HepG2 (cell line): ENCODE data around the gene ACBD6. TPM values are rescaled to one million over a fixed set of nuclear protein-coding genes. Genes with fewer than 3 reads are reported as not detected.

Experiments
- ADNP ChIP-seq: sonication (generic); formaldehyde crosslinking; IDR thresholded peaks from 2 replicates; pipeline ENCODE4 v1.4.0; 2020; ENCODE audit warnings: missing genetic modification reagents
- E2F1 ChIP-seq: sonication (generic); formaldehyde crosslinking; IDR thresholded peaks from 2 replicates; pipeline ENCODE4 v1.5.0; 2020; ENCODE audit warnings: missing genetic modification reagents
- MEIS2 ChIP-seq: sonication (generic); formaldehyde crosslinking; IDR thresholded peaks from 2 replicates; pipeline ENCODE4 v1.9.0; 2021; ENCODE audit warnings: mild to moderate bottlenecking, missing genetic modification reagents
- MTA1 ChIP-seq: sonication (generic); formaldehyde crosslinking; IDR thresholded peaks from 2 replicates; pipeline ENCODE4 v1.4.0; 2020; ENCODE audit warnings: missing genetic modification reagents, mild to moderate bottlenecking, borderline replicate concordance
- POGZ ChIP-seq: sonication (generic); formaldehyde crosslinking; IDR thresholded peaks from 2 replicates; pipeline ENCODE4 v1.4.0; 2020; ENCODE audit warnings: mild to moderate bottlenecking, missing genetic modification reagents
- TCF7L2 ChIP-seq: IDR thresholded peaks from 2 replicates; pipeline ENCODE4 v1.6.1; 2011; ENCODE audit warnings: mild to moderate bottlenecking, low read depth, low read length, moderate library complexity
- ZBTB25 ChIP-seq: IDR thresholded peaks from 2 replicates; pipeline ENCODE4 v1.6.1; 2018; ENCODE audit warnings: missing genetic modification reagents
- ZBTB44 ChIP-seq: sonication (generic); formaldehyde crosslinking; IDR thresholded peaks from 2 replicates; pipeline ENCODE4 v1.4.0; 2020; ENCODE audit warnings: missing genetic modification reagents
- ZNF275 ChIP-seq: sonication (generic); formaldehyde crosslinking; IDR thresholded peaks from 2 replicates; pipeline ENCODE4 v1.8.0; 2022; ENCODE audit warnings: missing genetic modification reagents, mild to moderate bottlenecking, inconsistent platforms, borderline replicate concordance
- ZNF749 ChIP-seq: sonication (generic); formaldehyde crosslinking; IDR thresholded peaks from 2 replicates; pipeline ENCODE4 v1.8.0; 2022; ENCODE audit warnings: mild to moderate bottlenecking, missing genetic modification reagents, moderate library complexity, borderline replicate concordance
- ZSCAN25 ChIP-seq: sonication (generic); formaldehyde crosslinking; IDR thresholded peaks from 2 replicates; pipeline ENCODE4 v1.8.0; 2022; ENCODE audit warnings: mild to moderate bottlenecking, missing genetic modification reagents
- ZSCAN31 ChIP-seq: sonication (generic); formaldehyde crosslinking; IDR thresholded peaks from 2 replicates; pipeline ENCODE4 v1.5.0; 2020; ENCODE audit warnings: low read depth, mild to moderate bottlenecking, missing genetic modification reagents
- polyA plus RNA-seq, 8 experiments: library from polyadenylated mRNA; depleted of rRNA in 3 of 8; stranded (reverse) in 7 of 8; unstranded in 1 of 8; fragments of >200 nt; fragmentation: Illumina TruSeq in 4 of 8; extraction: Trizol in 4 of 8; gene quantifications; 2 replicates each; pipeline versions ENCODE4 v1.2.1 to v1.2.3, GENCODE V29; 2011 to 2016; ENCODE audit warnings: low read depth in 4 of 8, missing spikeins in 1 of 8, mixed read lengths in 1 of 8; ENCODE audit not compliant: insufficient read depth in 1 of 8
- total RNA-seq, 5 experiments: library from RNA; depleted of rRNA; stranded (reverse); fragments of >200 nt; fragmentation: Illumina TruSeq; extraction: Trizol; gene quantifications; 2 replicates each; pipeline ENCODE4 v1.2.3, GENCODE V29; 2016; ENCODE audit warnings: low read depth in 1 of 5

Gene ACBD6
- total and polyA plus RNA-seq, 2 of the 13 experiments (the other 11 are each of a cell fraction or from before 2014, with no cell fraction given) = 33.5 to 47.2 TPM

GRCh38 chr1:180250499-180250770 lies 251.9 kb downstream of the ACBD6 start (continued):
- TF ChIP-seq ZSCAN25 (CRISPR knock-in tag) (no peak), MTA1 (CRISPR knock-in tag) (no peak), ZNF275 (no peak), E2F1 (CRISPR knock-in tag) (no peak), ZBTB44 (CRISPR knock-in tag) (no peak), MEIS2 (CRISPR knock-in tag) (no peak), ZBTB25 (CRISPR knock-in tag) (no peak), TCF7L2 (no peak), POGZ (no peak), ZNF749 (no peak), ZSCAN31 (no peak), ADNP (CRISPR knock-in tag) (no peak)
